ENCODE data around the gene PDE6B.

DNA sequence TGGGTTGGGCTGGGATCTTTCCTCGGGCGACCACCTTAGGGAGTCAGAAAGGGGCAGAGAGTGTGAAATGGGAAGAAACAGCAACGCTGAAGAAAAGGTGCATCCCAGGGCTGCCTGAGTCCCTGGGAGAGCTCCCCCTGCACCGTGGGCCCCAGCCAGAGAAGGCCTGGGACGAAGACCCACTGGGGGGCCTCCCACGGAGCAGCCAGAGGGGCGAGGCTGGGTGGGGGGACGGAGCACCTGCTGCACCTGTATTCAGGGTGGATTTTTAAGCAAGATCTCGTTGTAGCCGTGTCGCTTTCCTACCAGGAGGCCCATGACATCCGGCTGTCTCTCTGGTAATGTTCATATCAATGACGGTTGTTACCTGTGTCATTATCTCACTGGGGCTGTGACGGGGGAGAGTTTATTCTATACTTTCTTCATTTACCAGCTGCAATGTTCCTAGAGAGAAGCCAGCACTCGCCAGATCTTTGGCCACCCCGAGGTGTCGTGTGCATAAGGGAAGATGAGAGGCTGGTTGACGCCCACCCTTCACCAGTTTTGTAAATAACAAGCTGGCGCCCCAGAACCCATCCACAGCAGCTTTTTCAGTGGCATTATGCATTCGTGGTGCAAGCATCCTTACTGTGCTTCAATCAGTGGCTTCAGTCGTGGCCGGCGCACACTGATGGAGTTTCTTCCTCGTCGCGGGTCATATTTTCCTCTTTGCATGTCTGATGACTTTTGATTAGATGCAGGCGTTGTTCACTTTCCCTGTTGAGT, 74.6 kb downstream of the PDE6B start:
- TF ChIP-seq, protein P1, sequence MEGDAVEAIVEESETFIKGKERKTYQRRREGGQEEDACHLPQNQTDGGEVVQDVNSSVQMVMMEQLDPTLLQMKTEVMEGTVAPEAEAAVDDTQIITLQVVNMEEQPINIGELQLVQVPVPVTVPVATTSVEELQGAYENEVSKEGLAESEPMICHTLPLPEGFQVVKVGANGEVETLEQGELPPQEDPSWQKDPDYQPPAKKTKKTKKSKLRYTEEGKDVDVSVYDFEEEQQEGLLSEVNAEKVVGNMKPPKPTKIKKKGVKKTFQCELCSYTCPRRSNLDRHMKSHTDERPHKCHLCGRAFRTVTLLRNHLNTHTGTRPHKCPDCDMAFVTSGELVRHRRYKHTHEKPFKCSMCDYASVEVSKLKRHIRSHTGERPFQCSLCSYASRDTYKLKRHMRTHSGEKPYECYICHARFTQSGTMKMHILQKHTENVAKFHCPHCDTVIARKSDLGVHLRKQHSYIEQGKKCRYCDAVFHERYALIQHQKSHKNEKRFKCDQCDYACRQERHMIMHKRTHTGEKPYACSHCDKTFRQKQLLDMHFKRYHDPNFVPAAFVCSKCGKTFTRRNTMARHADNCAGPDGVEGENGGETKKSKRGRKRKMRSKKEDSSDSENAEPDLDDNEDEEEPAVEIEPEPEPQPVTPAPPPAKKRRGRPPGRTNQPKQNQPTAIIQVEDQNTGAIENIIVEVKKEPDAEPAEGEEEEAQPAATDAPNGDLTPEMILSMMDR (IDR thresholded peaks at IDR 0.05; ENCODE audit: poor library complexity, severe bottlenecking), result no peak
- TF ChIP-seq EZH2 (IDR thresholded peaks at IDR 0.05; ENCODE audit: borderline replicate concordance, insufficient read depth, low read length, poor library complexity, severe bottlenecking), result no peak
- TF ChIP-seq POLR2AphosphoS5 (IDR thresholded peaks at IDR 0.05), result no peak
- TF ChIP-seq, protein P2, sequence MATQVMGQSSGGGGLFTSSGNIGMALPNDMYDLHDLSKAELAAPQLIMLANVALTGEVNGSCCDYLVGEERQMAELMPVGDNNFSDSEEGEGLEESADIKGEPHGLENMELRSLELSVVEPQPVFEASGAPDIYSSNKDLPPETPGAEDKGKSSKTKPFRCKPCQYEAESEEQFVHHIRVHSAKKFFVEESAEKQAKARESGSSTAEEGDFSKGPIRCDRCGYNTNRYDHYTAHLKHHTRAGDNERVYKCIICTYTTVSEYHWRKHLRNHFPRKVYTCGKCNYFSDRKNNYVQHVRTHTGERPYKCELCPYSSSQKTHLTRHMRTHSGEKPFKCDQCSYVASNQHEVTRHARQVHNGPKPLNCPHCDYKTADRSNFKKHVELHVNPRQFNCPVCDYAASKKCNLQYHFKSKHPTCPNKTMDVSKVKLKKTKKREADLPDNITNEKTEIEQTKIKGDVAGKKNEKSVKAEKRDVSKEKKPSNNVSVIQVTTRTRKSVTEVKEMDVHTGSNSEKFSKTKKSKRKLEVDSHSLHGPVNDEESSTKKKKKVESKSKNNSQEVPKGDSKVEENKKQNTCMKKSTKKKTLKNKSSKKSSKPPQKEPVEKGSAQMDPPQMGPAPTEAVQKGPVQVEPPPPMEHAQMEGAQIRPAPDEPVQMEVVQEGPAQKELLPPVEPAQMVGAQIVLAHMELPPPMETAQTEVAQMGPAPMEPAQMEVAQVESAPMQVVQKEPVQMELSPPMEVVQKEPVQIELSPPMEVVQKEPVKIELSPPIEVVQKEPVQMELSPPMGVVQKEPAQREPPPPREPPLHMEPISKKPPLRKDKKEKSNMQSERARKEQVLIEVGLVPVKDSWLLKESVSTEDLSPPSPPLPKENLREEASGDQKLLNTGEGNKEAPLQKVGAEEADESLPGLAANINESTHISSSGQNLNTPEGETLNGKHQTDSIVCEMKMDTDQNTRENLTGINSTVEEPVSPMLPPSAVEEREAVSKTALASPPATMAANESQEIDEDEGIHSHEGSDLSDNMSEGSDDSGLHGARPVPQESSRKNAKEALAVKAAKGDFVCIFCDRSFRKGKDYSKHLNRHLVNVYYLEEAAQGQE (IDR thresholded peaks at IDR 0.05; ENCODE audit: borderline replicate concordance), result no peak
- TF ChIP-seq TAF1 (IDR thresholded peaks at IDR 0.05; ENCODE audit: low read depth), result no peak
- no peak for TF ChIP-seq EP300 (conservative IDR thresholded peaks at IDR 0.05; ENCODE audit: poor library complexity, severe bottlenecking)
- no peak for TF ChIP-seq MXI1 (conservative IDR thresholded peaks at IDR 0.05; ENCODE audit: poor library complexity, severe bottlenecking)
